ENCODE measurements around the gene ANKFN1.
A peak's percentile ranks its signal among the peaks of the same experiment; 100 is the strongest.

The ANKFN1 gene

DNA sequence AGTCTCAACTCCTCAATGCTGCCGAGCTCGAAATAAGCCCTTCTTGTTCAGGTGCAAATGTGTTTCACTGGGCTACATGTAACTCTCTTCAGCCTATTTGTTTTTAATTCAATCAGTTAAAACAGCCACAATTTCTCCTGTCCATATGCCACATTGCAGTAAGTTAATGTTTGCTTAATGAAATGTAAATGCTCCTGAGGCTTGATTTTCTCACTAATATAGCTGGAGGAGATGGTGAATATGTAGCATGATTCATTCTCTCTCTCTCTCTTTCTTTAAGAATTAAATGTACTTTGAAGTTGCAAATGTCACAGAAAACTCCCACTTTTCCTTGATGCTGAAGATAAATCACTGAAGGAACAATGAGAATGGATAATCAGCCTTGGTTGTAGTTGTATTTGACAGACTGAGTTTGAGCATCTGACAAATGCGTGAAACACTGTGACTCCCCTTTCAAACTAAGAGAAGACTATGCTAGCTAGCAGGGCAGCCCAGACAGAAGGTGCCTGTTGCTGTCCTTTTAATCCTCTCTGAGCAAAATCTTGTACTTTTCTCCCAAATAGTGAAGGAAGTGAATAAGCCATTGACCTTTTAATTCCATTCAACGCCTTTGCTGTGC, 161.8 kb downstream of the ANKFN1 start:
- no peak overlapping the region for H3K4me3 ChIP-seq (ENCODE audit: control insufficient read depth, low read depth, low read length)
- DNase-seq (ENCODE audit: low read depth): no peak
- TF ChIP-seq CTCF (conservative IDR thresholded peaks at IDR 0.05; ENCODE audit: control insufficient read depth, insufficient read depth, low read depth, low read length): no peak

- no peak overlapping the region for H3K4me3 ChIP-seq (ENCODE audit: control insufficient read depth, low read depth, low read length)
- TF ChIP-seq CTCF (conservative IDR thresholded peaks at IDR 0.05; ENCODE audit: control insufficient read depth, insufficient read depth, low read depth, low read length): no peak
- no peak for DNase-seq (ENCODE audit: low read depth)
Measured at GRCh38 chr17:56316604-56317003, 163.3 kb downstream of the ANKFN1 start.

GRCh38 chr17:56317351-56318208, 164.3 kb downstream of the ANKFN1 start:
- DNase-seq (ENCODE audit: low read depth): peak; percentile 23
- no peak overlapping the region for H3K4me3 ChIP-seq (ENCODE audit: control insufficient read depth, low read depth, low read length)
- TF ChIP-seq CTCF (conservative IDR thresholded peaks at IDR 0.05; ENCODE audit: control insufficient read depth, insufficient read depth, low read depth, low read length): no peak

DNA sequence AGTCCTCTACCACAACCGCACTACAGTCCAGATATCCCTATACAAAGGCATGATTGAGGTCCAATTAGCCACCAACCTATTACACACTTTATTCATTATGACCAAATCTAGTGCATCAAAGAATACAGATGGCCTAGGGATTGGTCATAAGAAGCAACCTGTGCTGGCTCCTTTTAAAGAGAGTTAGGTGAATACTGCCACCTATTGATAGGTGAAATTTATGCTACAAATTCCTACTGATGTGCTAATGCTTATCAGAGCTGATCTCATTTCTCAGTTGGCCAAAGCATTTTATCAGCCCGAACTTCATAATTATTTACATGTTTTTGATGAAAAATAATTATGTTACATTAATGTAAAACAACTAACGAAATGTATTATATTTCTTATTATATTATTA, 166.3 kb downstream of the ANKFN1 start:
- peak; percentile 73 for TF ChIP-seq CTCF (conservative IDR thresholded peaks at IDR 0.05; ENCODE audit: control insufficient read depth, insufficient read depth, low read depth, low read length)
- H3K4me3 ChIP-seq (ENCODE audit: control insufficient read depth, low read depth, low read length): no peak overlapping the region
- DNase-seq (ENCODE audit: low read depth): peak; percentile 84

GRCh38 chr17:56320443-56320842, 167.2 kb downstream of the ANKFN1 start:
- H3K4me3 ChIP-seq (ENCODE audit: control insufficient read depth, low read depth, low read length): no peak overlapping the region
- no peak for TF ChIP-seq CTCF (conservative IDR thresholded peaks at IDR 0.05; ENCODE audit: control insufficient read depth, insufficient read depth, low read depth, low read length)
- DNase-seq (ENCODE audit: low read depth): no peak

DNA sequence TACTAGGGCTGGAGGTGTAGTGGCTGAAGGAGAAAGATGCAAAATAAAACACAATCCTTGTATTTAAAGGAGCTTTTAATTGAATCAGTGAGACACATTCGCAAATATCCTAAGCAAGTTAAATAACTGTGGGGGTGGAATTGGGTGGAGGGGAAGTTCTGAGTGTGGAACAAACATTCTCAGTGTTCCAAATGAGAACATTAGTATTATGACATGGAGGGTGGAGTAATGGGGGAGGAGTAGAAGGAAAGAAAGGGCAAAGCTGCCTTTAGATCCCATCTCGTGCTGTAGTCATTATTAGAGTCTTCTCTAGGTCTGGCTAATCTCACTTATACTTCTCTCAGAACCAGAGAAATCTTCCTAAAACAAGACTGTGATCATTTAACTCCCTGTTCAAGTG, 169.7 kb downstream of the ANKFN1 start:
- TF ChIP-seq CTCF (conservative IDR thresholded peaks at IDR 0.05; ENCODE audit: control insufficient read depth, insufficient read depth, low read depth, low read length): no peak
- DNase-seq (ENCODE audit: low read depth): no peak
- H3K4me3 ChIP-seq (ENCODE audit: control insufficient read depth, low read depth, low read length): no peak overlapping the region

Measured in fibroblast of mammary gland (primary cell).